Dedifferentiated amniotic fluid mesenchymal stem cell (primary cell): ENCODE results near the gene VSIG10L2.
A peak's percentile ranks its signal among the peaks of the same experiment; 100 is the strongest.
"Not testable (repeated sequence)": the region's sequence is repeated elsewhere in the genome, so short reads cannot be mapped to it uniquely, and the experiment has no call there.

Experiments
- DNase-seq: peaks from one replicate; pipeline ENCODE4 v3.0.0-alpha.2; 2016; ENCODE audit errors: extremely low spot score

Gene VSIG10L2

GRCh38 chr11:125967515-125967914, 21.7 kb downstream of the VSIG10L2 start:
- no peak for DNase-seq

- DNase-seq = no peak
Observed at GRCh38 chr11:125968354-125968753, 22.5 kb downstream of the VSIG10L2 start.

- no peak for DNase-seq
Observed at GRCh38 chr11:125971618-125972017, 25.8 kb downstream of the VSIG10L2 start.

GRCh38 chr11:125974284-125974683, 28.4 kb downstream of the VSIG10L2 start:
- no peak for DNase-seq

- no peak for DNase-seq
Observed at GRCh38 chr11:125975634-125976033, 29.8 kb downstream of the VSIG10L2 start.

- no peak for DNase-seq
Observed at GRCh38 chr11:125976156-125976555, 30.3 kb downstream of the VSIG10L2 start.

- no peak for DNase-seq
Observed at GRCh38 chr11:125977333-125977732, 31.5 kb downstream of the VSIG10L2 start.

- DNase-seq = no peak
Observed at GRCh38 chr11:125978181-125978716, 32.4 kb downstream of the VSIG10L2 start.

- no peak for DNase-seq
Observed at GRCh38 chr11:125978778-125979407, 33.0 kb downstream of the VSIG10L2 start.

GRCh38 chr11:125979511-125979910, 33.7 kb downstream of the VSIG10L2 start:
- no peak for DNase-seq

- DNase-seq = no peak
Observed at GRCh38 chr11:125980436-125980835, 34.6 kb downstream of the VSIG10L2 start.

- DNase-seq = no peak
Observed at GRCh38 chr11:125982348-125982730, 36.5 kb downstream of the VSIG10L2 start.

GRCh38 chr11:125985956-125986355, 40.1 kb downstream of the VSIG10L2 start:
- not testable (repeated sequence) for DNase-seq

GRCh38 chr11:125987066-125987641, 41.3 kb downstream of the VSIG10L2 start:
- no peak for DNase-seq

GRCh38 chr11:125990244-125990643, 44.4 kb downstream of the VSIG10L2 start:
- peak; percentile 72 for DNase-seq

GRCh38 chr11:125992893-125993292, 47.0 kb downstream of the VSIG10L2 start:
- no peak for DNase-seq

- no peak for DNase-seq
Observed at GRCh38 chr11:125994509-125994908, 48.7 kb downstream of the VSIG10L2 start.

- DNase-seq = no peak
Observed at GRCh38 chr11:125995313-125995712, 49.5 kb downstream of the VSIG10L2 start.

- no peak for DNase-seq
Observed at GRCh38 chr11:125998267-125998666, 52.4 kb downstream of the VSIG10L2 start.

GRCh38 chr11:125999234-125999880, 53.5 kb downstream of the VSIG10L2 start:
- no peak for DNase-seq

- DNase-seq = no peak
Observed at GRCh38 chr11:126002181-126002580, 56.3 kb downstream of the VSIG10L2 start.
